Psoas muscle (tissue), 8 donors: ENCODE results near the gene NGDN. TPM values are rescaled to one million over a fixed set of nuclear protein-coding genes. Genes with fewer than 3 reads are reported as not detected.

ENCODE experiments used
- ATAC-seq, 4 donors: fragments of 200-7000 bp; cut with Tn5 transposase; one replicate each; pipeline ENCODE4 v1.9.1; 2020; ENCODE audit warnings: moderate library complexity in 3 of 4, mild to moderate bottlenecking in 2 of 4
- DNase-seq, 2 donors: peaks; one replicate each; pipeline ENCODE4 v3.0.0-alpha.2; 2020
- H3K27ac ChIP-seq: fragments of 200-600 bp; one replicate; pipeline ENCODE4 v1.8.0; 2022
- H3K27me3 ChIP-seq, 3 donors: fragments of 200-600 bp in 1 of 3; one replicate each; pipeline versions ENCODE4 v1.6.1 to v1.8.0; 2013 to 2022; ENCODE audit warnings: low read length in 2 of 3, mild to moderate bottlenecking in 2 of 3, moderate library complexity in 1 of 3; ENCODE audit not compliant: insufficient read depth in 3 of 3
- H3K36me3 ChIP-seq, 2 donors: fragments of 200-600 bp in 1 of 2; one replicate each; pipeline versions ENCODE4 v1.6.1 to v1.8.0; 2013 to 2022; ENCODE audit warnings: low read depth in 1 of 2, mild to moderate bottlenecking in 1 of 2, moderate library complexity in 1 of 2; ENCODE audit not compliant: insufficient read depth in 1 of 2
- H3K4me1 ChIP-seq: fragments of 200-600 bp; one replicate; pipeline ENCODE4 v1.8.0; 2022
- H3K4me3 ChIP-seq: fragments of 200-600 bp; one replicate; pipeline ENCODE4 v1.8.0; 2022; ENCODE audit warnings: mild to moderate bottlenecking
- H3K9me3 ChIP-seq: fragments of 200-600 bp; one replicate; pipeline ENCODE4 v1.8.0; 2022
- WGBS, 3 donors: extraction: QIAGEN DNeasy Blood & Tissue Kit; methylation state at CpG; one replicate each; pipeline versions ENCODE4 v1.1.6 to v1.1.7; 2013; 5-methylcytosine and 5-hydroxymethylcytosine counted together
- intact Hi-C, 2 donors: fragments of 100-400 bp; cut with DNase I; formaldehyde crosslinking; loops; one replicate each; pipeline versions ENCODE4 v1.11.0 to v1.14.2; 2022
- polyA plus RNA-seq, 3 donors: library from polyadenylated mRNA; stranded (reverse); fragments of 200-250 nt; gene quantifications; one replicate each; pipeline ENCODE4 v1.2.3, GENCODE V29; 2013
- total RNA-seq, 4 donors: library from RNA; stranded (reverse); fragmentation: NEBNext Ultra II Directional in 2 of 4; extraction: Animal tissue kit (Norgen Biotek cat#: 25700) in 2 of 4; gene quantifications; one replicate each; pipeline versions ENCODE4 v1.2.1 to v1.2.4, GENCODE V29; 2021 to 2023
- TF ChIP-seq, protein P1 (sequence below): fragments of 200-600 bp; IDR thresholded peaks from one replicate; pipeline ENCODE4 v1.8.0; 2022; ENCODE audit warnings: antibody characterized with exemption
- donor health status: healthy with polysubstance abuse.
- donor health status: DM: no; HTN: no; CAD: no; lungs with moderate emphysema.
- donor health status: Bipolar disorder and iron deficiency.
- donor health status: healthy.
- donor health status: DM: yes; HTN: yes; CAD: no.
- donor health status: DM: no; HTN: no; CAD: no.
- donor health status: DM: no; HTN: no; CAD: no.
- donor health status: DM: yes; HTN: yes; CAD: no.

NGDN gene
- total and polyA plus RNA-seq, 7 donors = 20.3 to 91.1 (median 49.9) TPM

- Histone ChIP-seq H3K4me3 (no peak overlapping the region), H3K4me1 (no peaks in the 10 kb centered on the region), H3K36me3 (peaks cover 0 to 25% of the 10 kb centered on the region in 2 donors), H3K9me3 (no peaks in the 10 kb centered on the region), H3K27me3 (no peaks in the 10 kb centered on the region), H3K27ac (no peak overlapping the region)
- WGBS, 3 donors = 46 to 51% (median 51%) methylated on average over 9 of the region's 9 CpGs
- no peak for DNase-seq
- TF ChIP-seq, protein P1, sequence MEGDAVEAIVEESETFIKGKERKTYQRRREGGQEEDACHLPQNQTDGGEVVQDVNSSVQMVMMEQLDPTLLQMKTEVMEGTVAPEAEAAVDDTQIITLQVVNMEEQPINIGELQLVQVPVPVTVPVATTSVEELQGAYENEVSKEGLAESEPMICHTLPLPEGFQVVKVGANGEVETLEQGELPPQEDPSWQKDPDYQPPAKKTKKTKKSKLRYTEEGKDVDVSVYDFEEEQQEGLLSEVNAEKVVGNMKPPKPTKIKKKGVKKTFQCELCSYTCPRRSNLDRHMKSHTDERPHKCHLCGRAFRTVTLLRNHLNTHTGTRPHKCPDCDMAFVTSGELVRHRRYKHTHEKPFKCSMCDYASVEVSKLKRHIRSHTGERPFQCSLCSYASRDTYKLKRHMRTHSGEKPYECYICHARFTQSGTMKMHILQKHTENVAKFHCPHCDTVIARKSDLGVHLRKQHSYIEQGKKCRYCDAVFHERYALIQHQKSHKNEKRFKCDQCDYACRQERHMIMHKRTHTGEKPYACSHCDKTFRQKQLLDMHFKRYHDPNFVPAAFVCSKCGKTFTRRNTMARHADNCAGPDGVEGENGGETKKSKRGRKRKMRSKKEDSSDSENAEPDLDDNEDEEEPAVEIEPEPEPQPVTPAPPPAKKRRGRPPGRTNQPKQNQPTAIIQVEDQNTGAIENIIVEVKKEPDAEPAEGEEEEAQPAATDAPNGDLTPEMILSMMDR = no peak
- intact Hi-C loops = loop anchor here in 1 of 2 donors (2.0 kb wide), 1 partner anchor 79 kb away; no protein-coding TSS in a partner anchor
- ATAC-seq = no peak
Measured at GRCh38 chr14:23483236-23483854, 13.8 kb downstream of the NGDN start.

DNA sequence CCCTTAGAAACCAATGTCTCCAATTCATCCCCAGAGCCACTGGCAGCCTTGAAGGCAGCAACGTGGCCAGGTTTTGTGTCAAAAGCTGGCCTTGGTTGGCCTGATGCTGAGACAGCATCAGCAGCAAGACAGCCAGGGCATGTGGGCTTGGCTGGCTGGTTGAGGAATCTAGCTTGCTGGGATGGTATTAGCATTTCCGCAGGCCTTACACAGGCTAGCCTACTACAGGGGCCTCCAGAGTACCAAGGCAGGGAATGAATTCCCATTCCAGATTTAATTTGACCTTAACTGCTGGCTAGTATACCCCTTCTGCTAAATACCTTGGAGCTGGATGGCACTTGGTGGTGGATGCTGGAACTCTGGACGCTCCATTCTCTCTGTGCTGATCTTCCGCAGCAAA is 15.8 kb downstream of the NGDN start:
- Histone ChIP-seq H3K36me3 (peaks cover 0 to 9% of the 10 kb centered on the region in 2 donors), H3K9me3 (no peaks in the 10 kb centered on the region), H3K27ac (no peak overlapping the region), H3K27me3 (no peaks in the 10 kb centered on the region), H3K4me1 (no peaks in the 10 kb centered on the region), H3K4me3 (no peak overlapping the region)
- DNase-seq = no peak
- ATAC-seq = no peak
- intact Hi-C loops = loop anchor here in 1 of 2 donors (5.0 kb wide), 1 partner anchor 52 kb away; no protein-coding TSS in a partner anchor
- WGBS, 3 donors = 78 to 81% (median 81%) methylated on average over 4 of the region's 4 CpGs
- TF ChIP-seq, protein P1 = no peak

GRCh38 chr14:23486036-23486435 is 16.5 kb downstream of the NGDN start:
- H3K27ac ChIP-seq = no peak overlapping the region
- 70 to 88% (median 79%) methylated on average over 2 of the region's 2 CpGs for WGBS, 3 donors
- peaks cover 0 to 2% of the 10 kb centered on the region in 2 donors for H3K36me3 ChIP-seq
- intact Hi-C loops = loop anchor here in 1 of 2 donors (5.0 kb wide), 1 partner anchor 51 kb away; no protein-coding TSS in a partner anchor
- DNase-seq (no peak), ATAC-seq (no peak)
- TF ChIP-seq, protein P1 = no peak
- H3K27me3 ChIP-seq = no peaks in the 10 kb centered on the region
- H3K4me1 ChIP-seq = no peaks in the 10 kb centered on the region
- no peaks in the 10 kb centered on the region for H3K9me3 ChIP-seq
- no peak overlapping the region for H3K4me3 ChIP-seq

DNA sequence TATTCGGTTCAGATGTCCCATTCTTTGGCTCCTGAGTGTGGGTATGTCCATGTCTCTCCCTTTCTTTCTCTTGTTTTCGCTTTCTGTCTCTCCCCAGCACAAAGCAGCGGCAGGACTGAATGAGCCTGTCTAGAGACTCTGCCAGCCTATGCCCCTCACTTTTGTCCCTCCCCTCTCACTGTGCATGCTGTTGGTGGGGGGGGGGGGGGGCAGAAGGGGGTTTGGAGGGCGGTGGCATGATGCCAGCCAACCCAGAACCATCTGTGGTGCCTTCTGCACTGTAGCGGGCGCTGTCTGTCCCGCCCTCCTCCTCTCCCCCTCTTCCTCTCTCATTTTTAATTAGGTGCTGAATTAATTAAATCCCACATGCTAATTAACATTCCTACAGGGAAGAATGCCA is 17.7 kb downstream of the NGDN start:
- 79 to 89% (median 87%) methylated on average over 7 of the region's 7 CpGs for WGBS, 3 donors
- Histone ChIP-seq H3K36me3 (no peaks in the 10 kb centered on the region), H3K9me3 (no peaks in the 10 kb centered on the region), H3K4me3 (no peak overlapping the region), H3K27ac (no peak overlapping the region), H3K4me1 (no peaks in the 10 kb centered on the region), H3K27me3 (no peaks in the 10 kb centered on the region)
- TF ChIP-seq, protein P1 = no peak
- intact Hi-C loops = loop anchor here in 1 of 2 donors (5.0 kb wide), 1 partner anchor 50 kb away; no protein-coding TSS in a partner anchor
- ATAC-seq = no peak
- DNase-seq = no peak
